ENCODE measurements around the gene HSPBAP1. TPM values are rescaled to one million over a fixed set of nuclear protein-coding genes. Genes with fewer than 3 reads are reported as not detected.
"Not testable (repeated sequence)": the region's sequence is repeated elsewhere in the genome, so short reads cannot be mapped to it uniquely, and the experiment has no call there.

The HSPBAP1 gene
- total RNA-seq, 1 donor from 2014 or later = 6.6 TPM

GRCh38 chr3:122748347-122748746, 45.3 kb downstream of the HSPBAP1 start:
- Mint-ChIP-seq H3K27ac (no peak overlapping the region), H3K36me3 (ENCODE audit: low read depth) (peaks cover 7% of the 10 kb centered on the region), H3K4me1 (ENCODE audit: low read depth) (no peaks in the 10 kb centered on the region), H3K4me3 (ENCODE audit: low read depth) (no peak overlapping the region), H3K9me3 (no peaks in the 10 kb centered on the region), H3K27me3 (ENCODE audit: low read depth) (no peaks in the 10 kb centered on the region)
- no peak for DNase-seq (ENCODE audit: low spot score)
- intact Hi-C loops (cut with micrococcal nuclease) = no loop called here

DNA sequence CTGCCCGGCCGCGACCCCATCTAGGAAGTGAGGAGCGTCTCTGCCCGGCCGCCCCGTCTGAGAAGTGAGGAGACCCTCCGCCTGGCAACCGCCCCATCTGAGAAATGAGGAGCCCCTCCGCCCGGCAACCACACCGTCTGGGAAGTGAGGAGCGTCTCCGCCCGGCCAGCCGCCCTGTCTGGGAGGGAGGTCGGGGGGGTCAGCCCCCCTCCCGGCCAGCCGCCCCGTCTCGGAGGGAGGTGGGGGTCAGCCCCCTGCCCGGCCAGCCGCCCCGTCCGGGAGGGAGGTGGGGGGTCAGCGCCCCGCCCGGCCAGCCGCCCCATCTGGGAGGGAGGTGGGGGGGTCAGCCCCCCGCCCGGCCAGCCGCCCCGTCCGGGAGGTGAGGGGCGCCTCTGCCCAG, 46.3 kb downstream of the HSPBAP1 start:
- H3K9me3 Mint-ChIP-seq; H3K27ac Mint-ChIP-seq; H3K4me3 Mint-ChIP-seq (ENCODE audit: low read depth); H3K27me3 Mint-ChIP-seq (ENCODE audit: low read depth); DNase-seq (ENCODE audit: low spot score); H3K4me1 Mint-ChIP-seq (ENCODE audit: low read depth); intact Hi-C loops (cut with micrococcal nuclease): not testable (repeated sequence)
- peaks cover 13% of the 10 kb centered on the region for H3K36me3 Mint-ChIP-seq (ENCODE audit: low read depth)

DNA sequence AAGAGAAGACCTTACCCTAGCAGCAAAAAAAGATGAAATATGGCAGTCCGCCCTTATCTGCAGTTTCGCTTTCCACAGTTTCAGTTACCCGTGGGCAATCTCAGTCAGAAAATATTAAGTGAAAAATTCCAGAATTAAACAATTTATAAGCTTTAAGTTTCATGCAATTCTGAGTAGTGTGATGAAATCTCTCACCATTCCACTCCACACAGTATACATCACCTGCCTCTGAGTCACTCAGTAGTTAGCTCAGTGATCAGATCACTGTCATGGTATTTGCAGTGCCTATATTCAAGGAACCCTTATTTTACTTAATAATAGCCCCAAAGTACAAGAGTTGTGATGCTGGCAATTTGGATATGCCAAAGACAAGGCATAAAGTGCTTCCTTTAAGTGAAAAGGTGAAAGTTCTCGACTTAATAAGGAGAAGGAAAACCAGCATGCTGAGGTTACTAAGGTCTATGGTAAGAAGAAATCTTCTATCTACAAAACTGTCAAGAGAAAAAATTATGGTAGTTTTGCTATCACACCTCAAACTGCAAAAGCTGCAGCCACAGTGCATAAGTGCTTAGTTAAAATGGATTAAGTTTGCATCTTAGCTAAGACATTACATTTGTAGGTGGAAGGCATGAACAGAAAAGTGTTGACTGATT, 48.1 kb downstream of the HSPBAP1 start:
- Mint-ChIP-seq H3K4me1 (ENCODE audit: low read depth) (no peaks in the 10 kb centered on the region), H3K36me3 (ENCODE audit: low read depth) (peaks cover 22% of the 10 kb centered on the region), H3K9me3 (no peaks in the 10 kb centered on the region), H3K27me3 (ENCODE audit: low read depth) (no peaks in the 10 kb centered on the region), H3K4me3 (ENCODE audit: low read depth) (no peak overlapping the region), H3K27ac (no peak overlapping the region)
- DNase-seq (ENCODE audit: low spot score) = no peak
- intact Hi-C loops (cut with micrococcal nuclease) = no loop called here

- Mint-ChIP-seq H3K36me3 (ENCODE audit: low read depth) (peaks cover 35% of the 10 kb centered on the region), H3K27me3 (ENCODE audit: low read depth) (no peaks in the 10 kb centered on the region), H3K4me3 (ENCODE audit: low read depth) (no peak overlapping the region), H3K4me1 (ENCODE audit: low read depth) (no peaks in the 10 kb centered on the region), H3K27ac (no peak overlapping the region), H3K9me3 (no peaks in the 10 kb centered on the region)
- intact Hi-C loops (cut with micrococcal nuclease) = no loop called here
- DNase-seq (ENCODE audit: low spot score) = no peak
These were observed 50.0 kb downstream of the HSPBAP1 start for GRCh38 chr3:122743581-122744120.

GRCh38 chr3:122742234-122742633, 51.4 kb downstream of the HSPBAP1 start:
- Mint-ChIP-seq H3K9me3 (no peaks in the 10 kb centered on the region), H3K27ac (no peak overlapping the region), H3K36me3 (ENCODE audit: low read depth) (peaks cover 35% of the 10 kb centered on the region), H3K27me3 (ENCODE audit: low read depth) (no peaks in the 10 kb centered on the region), H3K4me1 (ENCODE audit: low read depth) (no peaks in the 10 kb centered on the region), H3K4me3 (ENCODE audit: low read depth) (no peak overlapping the region)
- intact Hi-C loops (cut with micrococcal nuclease) = no loop called here
- DNase-seq (ENCODE audit: low spot score) = no peak

DNA sequence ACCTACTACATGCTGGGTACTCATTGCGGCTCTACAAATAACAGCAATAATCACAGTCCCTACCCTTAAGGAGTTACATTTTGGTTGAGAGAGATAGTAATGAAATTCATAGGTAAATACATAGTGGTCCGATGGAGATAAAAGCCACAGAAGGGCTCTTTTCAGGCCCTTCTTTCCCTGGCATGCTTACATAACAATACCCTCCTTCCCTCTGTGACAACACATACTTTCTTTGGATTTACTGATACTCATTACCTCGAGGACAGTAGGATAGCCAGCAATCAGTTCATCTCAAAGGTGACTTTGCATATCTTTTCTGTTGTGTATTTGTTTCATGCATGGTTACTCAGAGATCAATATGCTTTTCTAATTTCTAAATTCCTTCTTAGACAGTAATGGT, 54.5 kb downstream of the HSPBAP1 start:
- no peaks in the 10 kb centered on the region for H3K27me3 Mint-ChIP-seq (ENCODE audit: low read depth)
- H3K4me3 Mint-ChIP-seq (ENCODE audit: low read depth) = no peak overlapping the region
- H3K9me3 Mint-ChIP-seq = no peaks in the 10 kb centered on the region
- H3K27ac Mint-ChIP-seq = no peak overlapping the region
- no peaks in the 10 kb centered on the region for H3K4me1 Mint-ChIP-seq (ENCODE audit: low read depth)
- H3K36me3 Mint-ChIP-seq (ENCODE audit: low read depth) = peaks cover 31% of the 10 kb centered on the region
- intact Hi-C loops (cut with micrococcal nuclease) = no loop called here
- no peak for DNase-seq (ENCODE audit: low spot score)

GRCh38 chr3:122732682-122733525, 60.7 kb downstream of the HSPBAP1 start:
- H3K4me1 Mint-ChIP-seq (ENCODE audit: low read depth); H3K27ac Mint-ChIP-seq; H3K9me3 Mint-ChIP-seq; H3K27me3 Mint-ChIP-seq (ENCODE audit: low read depth); H3K4me3 Mint-ChIP-seq (ENCODE audit: low read depth); DNase-seq (ENCODE audit: low spot score); intact Hi-C loops (cut with micrococcal nuclease): not testable (repeated sequence)
- H3K36me3 Mint-ChIP-seq (ENCODE audit: low read depth) = peaks cover 43% of the 10 kb centered on the region

GRCh38 chr3:122730240-122730639, 63.4 kb downstream of the HSPBAP1 start:
- Mint-ChIP-seq H3K9me3 (no peaks in the 10 kb centered on the region), H3K4me1 (ENCODE audit: low read depth) (no peaks in the 10 kb centered on the region), H3K27me3 (ENCODE audit: low read depth) (no peaks in the 10 kb centered on the region), H3K4me3 (ENCODE audit: low read depth) (no peak overlapping the region), H3K36me3 (ENCODE audit: low read depth) (peaks cover 65% of the 10 kb centered on the region), H3K27ac (no peak overlapping the region)
- intact Hi-C loops (cut with micrococcal nuclease) = no loop called here
- DNase-seq (ENCODE audit: low spot score) = no peak

GRCh38 chr3:122728756-122729514, 64.7 kb downstream of the HSPBAP1 start:
- DNase-seq (ENCODE audit: low spot score) = no peak
- Mint-ChIP-seq H3K27ac (no peak overlapping the region), H3K27me3 (ENCODE audit: low read depth) (no peaks in the 10 kb centered on the region), H3K4me3 (ENCODE audit: low read depth) (no peak overlapping the region), H3K9me3 (no peaks in the 10 kb centered on the region), H3K4me1 (ENCODE audit: low read depth) (no peaks in the 10 kb centered on the region), H3K36me3 (ENCODE audit: low read depth) (peaks cover 74% of the 10 kb centered on the region)
- intact Hi-C loops (cut with micrococcal nuclease) = no loop called here

GRCh38 chr3:122728186-122728585, 65.4 kb downstream of the HSPBAP1 start:
- Mint-ChIP-seq H3K36me3 (ENCODE audit: low read depth) (peaks cover 77% of the 10 kb centered on the region), H3K27me3 (ENCODE audit: low read depth) (no peaks in the 10 kb centered on the region), H3K4me3 (ENCODE audit: low read depth) (no peak overlapping the region), H3K27ac (no peak overlapping the region), H3K4me1 (ENCODE audit: low read depth) (no peaks in the 10 kb centered on the region), H3K9me3 (no peaks in the 10 kb centered on the region)
- intact Hi-C loops (cut with micrococcal nuclease) = no loop called here
- no peak for DNase-seq (ENCODE audit: low spot score)

DNA sequence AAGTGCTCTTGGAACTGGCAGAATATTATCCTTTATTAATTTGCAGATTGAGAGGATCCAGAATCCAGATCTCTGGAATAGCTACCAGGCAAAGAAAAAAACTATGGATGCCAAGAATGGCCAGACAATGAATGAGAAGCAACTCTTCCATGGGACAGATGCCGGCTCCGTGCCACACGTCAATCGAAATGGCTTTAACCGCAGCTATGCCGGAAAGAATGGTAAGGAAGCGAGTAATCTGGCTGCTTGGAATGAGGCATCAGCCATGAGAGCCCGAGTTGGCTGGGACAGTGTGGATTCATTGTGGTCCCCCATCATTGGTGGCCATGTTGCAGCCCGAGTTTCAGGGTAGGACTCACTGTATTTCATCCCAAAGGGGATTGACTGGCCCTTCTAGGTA, 65.9 kb downstream of the HSPBAP1 start:
- Mint-ChIP-seq H3K4me1 (ENCODE audit: low read depth) (no peaks in the 10 kb centered on the region), H3K9me3 (no peaks in the 10 kb centered on the region), H3K27ac (no peak overlapping the region), H3K27me3 (ENCODE audit: low read depth) (no peaks in the 10 kb centered on the region), H3K36me3 (ENCODE audit: low read depth) (peaks cover 78% of the 10 kb centered on the region), H3K4me3 (ENCODE audit: low read depth) (no peak overlapping the region)
- intact Hi-C loops (cut with micrococcal nuclease) = no loop called here
- DNase-seq (ENCODE audit: low spot score) = no peak

DNA sequence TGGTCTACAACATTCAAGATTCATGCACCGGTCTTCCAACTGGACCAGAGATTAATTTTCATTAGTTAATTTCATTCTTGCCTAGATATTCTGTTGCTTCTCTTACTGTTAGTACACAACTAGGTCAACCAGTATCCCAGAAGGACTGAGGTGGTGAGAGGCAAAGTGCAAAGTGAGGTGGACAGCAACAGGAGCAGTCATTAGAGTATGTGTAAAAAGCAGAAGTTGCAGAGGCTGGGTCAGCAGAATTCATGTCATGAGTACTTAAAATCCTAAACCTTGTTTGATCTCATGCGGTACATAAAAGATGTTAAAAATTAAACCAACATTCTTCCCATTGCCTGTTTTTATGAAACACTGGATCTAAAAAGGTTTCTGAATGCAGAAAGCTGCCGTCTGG, 66.3 kb downstream of the HSPBAP1 start:
- peaks cover 79% of the 10 kb centered on the region for H3K36me3 Mint-ChIP-seq (ENCODE audit: low read depth)

GRCh38 chr3:122725106-122725505, 68.5 kb downstream of the HSPBAP1 start:
- Mint-ChIP-seq H3K4me3 (ENCODE audit: low read depth) (no peak overlapping the region), H3K4me1 (ENCODE audit: low read depth) (no peaks in the 10 kb centered on the region), H3K36me3 (ENCODE audit: low read depth) (peaks cover 83% of the 10 kb centered on the region), H3K27me3 (ENCODE audit: low read depth) (no peaks in the 10 kb centered on the region), H3K9me3 (no peaks in the 10 kb centered on the region), H3K27ac (no peak overlapping the region)
- intact Hi-C loops (cut with micrococcal nuclease) = no loop called here
- DNase-seq (ENCODE audit: low spot score) = no peak

More for the DNA sequence above, 66.3 kb downstream of the HSPBAP1 start:
- H3K4me3 Mint-ChIP-seq (ENCODE audit: low read depth) = no peak overlapping the region
- H3K4me1 Mint-ChIP-seq (ENCODE audit: low read depth) = no peaks in the 10 kb centered on the region
- H3K9me3 Mint-ChIP-seq = no peaks in the 10 kb centered on the region
- H3K27ac Mint-ChIP-seq = no peak overlapping the region
- no peaks in the 10 kb centered on the region for H3K27me3 Mint-ChIP-seq (ENCODE audit: low read depth)
- DNase-seq (ENCODE audit: low spot score) = no peak
- intact Hi-C loops (cut with micrococcal nuclease) = no loop called here

All from activated T-helper 2 cell treated with anti-CD3 and anti-CD28 coated beads, Interferon-gamma antibody, Interleukin-2, Interleukin-4, amounts not matched to agents 10 μg/mL and 5 μg/mL and 100 μg/mL, durations not matched to agents 14 hours and 24 hours and 36 hours (primary cell).